HG03139 (cell line): ENCODE data around the gene GALNT14.
"Not testable (repeated sequence)": the region's sequence is repeated elsewhere in the genome, so short reads cannot be mapped to it uniquely, and the experiment has no call there.

ENCODE experiments used
- ATAC-seq: cut with Tn5 transposase; IDR thresholded peaks from one replicate; pipeline ENCODE4 v1.9.1; 2021; ENCODE audit not compliant: unreplicated experiment

GALNT14 gene

DNA sequence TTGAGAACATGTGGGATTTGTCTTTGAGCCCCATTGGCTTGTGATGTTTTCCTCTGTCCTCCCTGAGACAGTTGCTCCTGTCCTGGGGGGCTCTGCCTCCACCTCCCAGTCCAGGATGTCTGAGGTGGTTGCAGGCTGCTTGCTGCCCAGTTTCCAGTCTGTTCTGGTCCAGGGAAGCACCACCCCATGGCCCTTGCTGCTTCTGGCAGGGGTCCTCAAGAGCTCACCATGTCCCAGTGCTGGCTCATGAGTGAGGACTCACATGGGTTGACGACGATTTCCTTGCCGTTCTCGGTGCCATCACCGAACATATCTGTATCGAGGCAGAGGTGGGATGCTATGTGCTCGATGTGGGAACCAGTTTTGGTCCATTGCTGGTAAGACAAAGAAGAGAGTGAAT, 227.6 kb downstream of the GALNT14 start:
- ATAC-seq: no peak

DNA sequence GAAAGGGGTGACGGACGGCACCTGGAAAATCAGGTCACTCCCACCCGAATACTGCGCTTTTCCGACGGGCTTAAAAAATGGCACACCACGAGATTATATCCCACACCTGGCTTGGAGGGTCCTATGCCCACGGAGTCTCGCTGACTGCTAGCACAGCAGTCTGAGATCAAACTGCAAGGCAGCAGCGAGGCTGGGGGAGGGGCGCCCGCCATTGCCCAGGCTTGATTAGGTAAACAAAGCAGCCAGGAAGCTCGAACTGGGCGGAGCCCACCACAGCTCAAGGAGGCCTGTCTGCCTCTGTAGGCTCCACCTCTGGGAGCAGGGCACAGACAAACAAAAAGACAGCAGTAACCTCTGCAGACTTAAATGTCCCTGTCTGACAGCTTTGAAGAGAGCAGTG, 233.8 kb downstream of the GALNT14 start:
- ATAC-seq: not testable (repeated sequence)

DNA sequence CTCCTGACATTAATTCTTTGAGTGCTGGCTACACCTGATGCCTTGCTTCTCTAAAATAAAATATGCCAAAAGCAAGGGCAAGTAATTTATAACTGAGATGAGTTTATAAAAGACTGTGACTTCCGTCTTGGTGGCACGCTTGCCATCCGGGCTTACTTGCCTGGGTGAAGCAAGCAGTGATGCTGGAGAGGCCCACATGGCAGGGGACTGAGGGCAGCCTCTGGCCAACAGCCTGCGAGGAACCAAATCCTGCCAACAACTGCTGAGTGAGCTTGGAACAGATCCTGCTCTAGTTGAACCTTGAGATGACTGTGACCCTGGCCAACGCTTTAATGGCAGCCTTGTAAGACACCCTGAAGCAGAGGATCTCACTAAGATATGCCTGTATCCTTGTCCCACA, 234.9 kb downstream of the GALNT14 start:
- ATAC-seq: no peak

DNA sequence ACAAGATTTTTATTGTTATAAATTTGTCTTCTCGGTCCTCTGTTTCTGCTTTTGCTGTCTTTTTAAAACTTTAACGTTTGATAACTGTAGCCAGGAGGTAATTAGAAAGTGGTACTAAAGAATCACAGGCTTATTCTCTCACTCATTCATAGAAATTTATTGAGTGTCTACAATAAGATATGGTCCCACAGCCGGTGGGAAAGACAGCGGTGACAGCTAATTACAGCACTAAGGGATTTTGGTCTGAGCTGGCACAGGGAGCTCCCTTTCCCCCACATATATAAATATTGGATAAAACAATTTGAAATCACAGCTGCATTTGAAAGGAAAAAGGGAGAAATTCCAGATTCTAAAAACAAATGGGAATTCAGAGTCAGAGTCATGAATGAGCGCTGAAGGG, 237.9 kb downstream of the GALNT14 start:
- ATAC-seq: no peak

DNA sequence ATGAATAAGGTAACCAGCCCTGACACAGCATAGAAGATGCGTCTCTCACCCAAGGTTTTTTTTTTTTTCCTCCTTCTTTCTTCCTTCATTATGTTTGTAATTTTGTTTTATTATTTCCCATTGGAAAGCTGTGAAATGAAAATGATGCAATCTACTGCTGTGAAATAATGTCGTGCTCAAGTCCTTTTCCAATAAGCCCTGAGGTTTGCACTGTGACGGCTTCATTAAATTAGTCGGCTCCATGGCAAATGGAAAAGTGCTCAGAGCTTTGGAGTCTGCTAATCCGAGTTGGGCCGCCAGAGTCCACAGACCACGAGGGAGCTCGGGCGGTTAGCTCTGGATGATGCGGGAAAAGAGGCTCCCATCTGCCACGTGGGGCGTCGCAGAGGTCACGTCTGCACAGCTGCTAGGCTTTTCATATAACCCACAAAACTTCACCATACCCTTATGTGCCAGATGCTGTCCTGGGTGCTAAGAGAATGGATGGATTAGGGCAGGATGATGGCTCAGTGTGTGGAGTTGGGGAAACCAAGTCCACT, 238.7 kb downstream of the GALNT14 start:
- no peak for ATAC-seq

DNA sequence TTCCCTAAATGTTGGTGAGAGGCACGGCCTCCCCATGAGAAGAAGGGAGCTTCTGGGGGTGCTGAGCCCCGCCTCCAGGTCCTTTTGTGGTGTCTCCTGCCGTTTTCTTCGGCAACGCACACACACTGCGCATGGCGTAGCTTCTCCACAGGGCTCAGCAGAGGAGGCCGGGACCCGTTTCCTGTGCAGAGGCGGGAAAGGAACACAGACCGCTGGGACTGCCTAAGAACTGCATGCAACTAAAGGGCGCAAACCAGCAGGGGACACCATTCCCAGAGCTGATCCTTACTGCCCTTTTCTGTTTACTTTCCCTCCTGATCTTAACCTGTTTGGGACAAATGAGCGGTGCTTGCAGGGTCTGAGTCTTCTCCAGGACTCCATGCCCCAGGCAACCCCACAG, 240.7 kb downstream of the GALNT14 start:
- ATAC-seq: no peak

DNA sequence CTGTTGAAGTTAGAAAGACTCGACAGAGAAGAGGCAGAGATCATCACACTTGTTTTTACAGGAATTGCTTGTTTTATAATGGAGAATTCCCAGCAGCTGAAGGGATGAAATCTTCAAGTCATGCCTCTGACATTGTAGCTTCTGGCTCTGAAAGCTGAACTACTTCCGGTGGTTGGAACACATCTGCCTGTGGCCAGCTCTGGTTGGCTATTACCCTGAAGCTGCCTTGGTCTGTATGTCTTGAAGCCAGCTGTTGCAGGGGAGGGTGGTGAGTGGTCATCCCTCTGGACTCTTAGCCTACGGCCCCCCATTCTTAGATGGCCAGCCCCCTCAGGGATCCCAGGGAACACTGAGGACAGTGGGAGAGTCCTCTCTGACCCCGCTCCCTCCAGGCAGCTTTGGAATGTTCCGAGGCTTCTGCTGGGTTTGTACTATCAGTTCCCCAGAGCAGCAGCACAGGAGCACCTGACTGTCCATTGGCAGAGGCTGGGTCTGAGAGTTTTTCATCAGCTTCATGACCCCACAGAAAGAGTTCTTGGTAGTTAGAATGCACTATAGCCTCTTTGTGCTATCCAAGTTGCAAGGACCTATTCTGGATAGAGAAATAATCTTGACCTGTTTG, 243.6 kb downstream of the GALNT14 start:
- ATAC-seq: peak; percentile 71

DNA sequence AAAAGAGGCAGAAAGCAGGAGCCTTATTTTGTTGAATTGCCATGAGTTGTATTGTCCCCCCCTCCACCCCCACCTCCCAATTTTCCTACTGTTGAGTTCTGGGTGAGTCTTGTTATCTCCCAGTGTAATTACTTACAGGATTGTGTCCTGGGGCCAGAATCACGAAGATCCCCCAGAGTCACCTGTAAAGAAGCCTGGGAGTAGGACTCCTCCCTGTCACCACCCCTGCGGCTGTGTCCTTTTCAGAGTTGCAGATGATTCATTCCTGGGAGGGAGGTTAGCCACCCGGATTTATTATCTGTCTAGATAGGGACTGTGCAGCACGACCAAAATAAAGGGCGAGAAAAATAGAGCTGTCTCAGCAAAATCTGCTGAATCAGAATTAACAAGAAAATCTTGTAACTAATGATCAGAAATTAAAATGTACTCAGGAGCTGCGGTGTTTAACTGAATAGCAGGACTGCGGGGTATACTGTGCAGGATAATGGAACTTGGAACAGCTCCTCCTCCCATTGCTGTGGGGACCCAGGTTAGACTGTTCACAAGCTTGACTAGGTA, 249.3 kb downstream of the GALNT14 start:
- no peak for ATAC-seq

DNA sequence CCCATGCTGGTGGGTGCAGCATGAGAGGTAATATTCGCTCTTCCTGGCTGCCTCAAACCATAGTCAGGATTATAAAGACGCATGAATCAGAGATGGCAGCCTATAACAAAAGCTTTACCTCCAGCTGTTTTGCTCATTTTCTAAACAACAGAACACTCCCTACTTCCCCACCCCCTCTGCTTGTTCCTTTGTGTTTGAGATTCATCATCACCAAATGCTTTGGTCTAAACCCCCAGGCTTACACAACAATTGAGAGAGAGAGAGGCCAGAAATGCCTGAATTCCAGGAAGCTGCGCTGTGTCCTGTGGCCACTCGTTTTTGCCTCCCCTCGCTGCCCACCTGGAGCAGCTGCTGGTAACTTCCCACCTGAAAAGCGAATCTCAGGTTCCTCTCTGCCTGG, 252.2 kb downstream of the GALNT14 start:
- ATAC-seq: no peak

DNA sequence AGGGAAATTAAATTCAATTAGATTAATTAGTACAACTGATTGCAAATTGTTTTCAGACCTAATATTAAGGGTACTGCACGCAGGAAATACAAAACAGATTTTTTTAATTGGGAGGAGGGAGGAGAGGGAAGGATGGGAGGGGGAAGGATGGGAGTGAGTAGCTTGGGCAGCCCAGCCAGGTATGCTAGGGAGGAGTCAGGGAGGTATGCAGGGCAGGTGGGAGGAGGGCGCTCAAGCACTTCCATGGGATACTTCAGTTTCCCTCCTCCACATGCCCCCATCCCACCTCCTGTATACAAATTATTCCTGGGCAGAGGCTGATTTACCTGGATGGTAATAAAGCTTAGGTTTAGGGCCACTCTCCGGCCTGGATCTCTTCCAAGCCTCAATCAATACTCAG, 254.4 kb downstream of the GALNT14 start:
- no peak for ATAC-seq

DNA sequence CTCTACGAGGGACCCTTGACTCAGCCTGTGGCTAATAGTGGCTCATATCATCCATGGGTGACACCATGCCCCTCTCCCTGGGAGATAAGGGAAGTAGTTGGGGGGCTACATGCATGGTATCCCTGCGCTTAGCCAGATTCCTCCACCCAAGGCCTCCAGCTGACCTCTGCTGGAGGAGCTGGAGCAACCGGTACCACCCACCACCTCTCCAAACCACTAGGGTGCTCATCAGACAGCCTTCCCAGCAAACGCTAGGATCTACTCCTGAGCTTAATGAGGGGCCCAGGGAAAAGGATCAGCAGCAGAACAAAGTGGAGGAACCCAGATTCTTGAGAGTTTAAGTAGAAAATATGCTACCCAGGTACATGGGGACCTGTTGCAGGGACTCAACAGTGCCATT, 255.1 kb downstream of the GALNT14 start:
- ATAC-seq: no peak

DNA sequence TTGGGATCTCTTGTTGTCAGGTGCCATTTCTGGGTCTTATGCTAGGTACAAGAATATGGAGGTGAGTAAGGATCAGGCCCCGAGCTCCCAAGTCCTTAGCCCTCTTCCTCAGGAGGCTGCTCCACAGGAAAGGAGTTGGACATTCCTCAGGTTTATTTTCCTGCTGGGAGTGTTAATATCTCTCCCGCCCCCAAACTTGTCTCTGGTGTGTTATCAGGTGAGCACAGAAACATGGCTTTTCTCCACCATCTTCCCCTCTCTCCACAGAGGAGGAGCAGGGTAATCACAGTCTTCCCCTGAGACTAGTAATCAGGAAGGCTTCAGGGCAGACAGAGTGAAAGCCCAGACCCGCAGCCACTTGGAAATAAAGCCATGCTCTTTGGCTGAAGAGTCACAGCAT, 257.7 kb downstream of the GALNT14 start:
- no peak for ATAC-seq

DNA sequence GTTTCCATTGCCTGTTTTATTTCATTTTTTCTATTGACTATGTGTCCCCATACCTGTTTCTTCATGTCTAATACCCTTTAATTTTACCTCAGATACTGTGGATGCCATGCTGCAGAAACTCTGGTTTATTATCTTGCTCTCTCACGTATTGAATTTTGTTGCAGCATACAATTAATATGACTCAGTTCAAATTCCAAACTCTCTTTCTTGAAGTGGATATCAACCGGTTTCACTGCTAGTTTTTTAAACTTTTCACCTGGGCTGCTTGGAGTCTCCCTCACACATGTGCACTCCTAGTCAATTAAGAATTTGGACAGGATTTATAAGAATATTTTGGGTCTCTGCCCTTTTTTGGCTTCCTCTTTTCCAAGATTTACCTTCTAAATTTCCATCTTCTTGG, 260.4 kb downstream of the GALNT14 start:
- no peak for ATAC-seq

DNA sequence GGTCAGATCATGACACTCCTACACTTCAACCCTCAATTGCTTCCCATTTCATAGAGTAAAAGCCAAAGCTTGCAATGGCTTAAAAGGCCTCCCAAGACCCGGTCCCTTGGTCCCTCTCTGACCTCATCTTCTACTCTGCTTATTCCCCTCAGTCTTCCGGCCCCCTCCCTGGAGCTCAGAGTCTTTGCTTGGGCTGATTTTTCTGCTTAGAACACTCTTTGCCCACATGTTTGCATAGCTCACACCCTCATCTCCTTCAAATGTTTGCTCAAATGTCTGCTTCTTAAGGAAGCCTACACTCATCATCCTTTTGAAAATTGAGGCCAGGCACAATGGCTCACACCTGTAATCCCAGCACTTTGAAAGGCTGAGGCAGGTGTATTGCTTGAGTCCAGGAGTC, 265.4 kb downstream of the GALNT14 start:
- no peak for ATAC-seq

DNA sequence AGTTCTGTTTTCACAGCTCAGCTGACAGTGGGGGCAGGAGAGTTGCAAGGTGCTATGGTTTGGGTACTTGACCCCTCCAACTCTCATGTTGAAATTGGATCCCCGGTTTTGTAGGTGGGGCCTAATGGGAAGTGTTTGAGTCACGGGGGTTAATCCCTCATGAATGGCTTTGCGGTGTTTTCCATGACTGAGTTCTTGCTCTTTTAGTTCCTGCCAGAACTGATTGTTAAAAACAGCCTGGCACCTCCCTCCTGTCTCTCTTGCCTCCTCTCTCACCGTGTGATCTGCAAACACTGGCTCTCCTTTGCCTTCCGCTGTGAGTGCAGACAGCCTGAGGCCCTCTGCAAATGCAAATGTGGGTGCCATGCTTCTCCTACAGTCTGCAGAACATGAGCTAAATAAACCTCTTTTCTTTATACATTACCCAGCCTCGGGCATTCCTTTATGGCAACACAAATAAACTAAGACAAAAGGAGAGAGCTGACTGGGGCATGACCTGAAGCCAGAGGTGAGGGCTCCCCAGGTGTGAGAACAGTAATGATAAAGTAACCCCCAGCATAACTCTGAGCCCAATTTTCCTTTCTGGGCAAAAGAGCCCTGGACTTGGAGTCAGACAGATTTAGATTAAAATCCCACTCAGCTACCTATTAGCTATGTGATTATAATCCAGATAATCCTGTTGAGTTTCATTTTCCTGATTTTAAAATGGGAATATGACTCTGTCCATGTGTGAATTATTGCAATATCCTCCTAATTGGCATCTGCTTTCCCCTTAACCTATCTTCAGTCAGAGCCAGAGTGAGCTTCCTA, 266.1 kb downstream of the GALNT14 start:
- no peak for ATAC-seq

DNA sequence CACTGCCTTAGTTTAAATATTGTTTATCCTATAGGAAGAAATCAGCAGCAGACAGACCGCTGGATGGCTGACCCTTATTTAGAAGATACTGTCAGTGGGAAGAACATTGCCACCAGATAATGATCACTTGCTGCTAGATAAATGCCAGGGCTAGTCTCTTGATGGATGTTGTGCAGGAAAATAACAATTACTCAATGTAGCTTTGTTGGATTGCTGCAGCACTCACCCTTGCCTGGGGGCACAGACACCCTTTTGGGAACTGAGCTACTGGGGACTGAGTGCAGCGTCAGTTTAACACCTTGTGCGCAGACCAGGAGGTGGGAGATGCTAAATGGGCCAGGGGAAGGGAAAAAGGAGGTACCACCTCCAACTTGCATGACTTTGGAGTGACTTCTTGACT, 266.8 kb downstream of the GALNT14 start:
- no peak for ATAC-seq

DNA sequence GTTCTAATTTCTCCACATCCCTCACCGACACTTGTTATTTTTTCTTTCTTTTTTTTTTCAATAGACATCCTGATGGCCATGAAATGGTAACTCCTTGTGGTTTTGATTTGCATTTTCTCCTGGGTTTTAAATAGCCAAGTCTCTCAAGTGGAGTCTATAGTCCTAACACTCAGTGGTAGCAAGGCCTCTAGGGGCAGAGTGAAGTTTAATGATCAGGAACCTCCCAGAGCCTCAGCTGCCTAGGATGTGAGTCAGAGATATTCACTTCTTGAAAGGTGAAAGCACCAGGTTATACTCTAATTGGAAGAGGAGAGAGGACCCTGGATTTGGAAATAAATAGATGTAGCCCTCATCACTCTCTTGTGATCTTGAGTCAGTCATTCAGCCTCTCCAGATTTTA, 268.3 kb downstream of the GALNT14 start:
- no peak for ATAC-seq

DNA sequence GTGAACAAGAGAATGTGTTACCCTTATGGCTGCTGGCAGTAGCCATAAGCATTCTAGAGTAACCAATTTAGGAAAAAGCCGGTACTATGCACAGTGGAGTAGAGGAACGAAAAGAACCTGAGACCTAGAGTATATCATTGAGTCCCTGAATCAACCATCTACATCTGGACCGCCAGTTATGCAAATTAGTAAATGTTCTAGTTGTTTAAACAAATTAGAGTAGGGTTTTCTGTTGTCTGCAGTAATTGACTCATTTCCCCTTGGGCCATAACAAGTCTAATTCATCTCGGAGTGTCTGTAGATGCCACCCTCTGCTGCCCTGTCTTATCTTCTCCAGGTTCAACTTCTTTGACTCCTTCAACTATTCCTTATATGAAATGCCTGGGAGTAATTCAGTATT, 270.9 kb downstream of the GALNT14 start:
- no peak for ATAC-seq

DNA sequence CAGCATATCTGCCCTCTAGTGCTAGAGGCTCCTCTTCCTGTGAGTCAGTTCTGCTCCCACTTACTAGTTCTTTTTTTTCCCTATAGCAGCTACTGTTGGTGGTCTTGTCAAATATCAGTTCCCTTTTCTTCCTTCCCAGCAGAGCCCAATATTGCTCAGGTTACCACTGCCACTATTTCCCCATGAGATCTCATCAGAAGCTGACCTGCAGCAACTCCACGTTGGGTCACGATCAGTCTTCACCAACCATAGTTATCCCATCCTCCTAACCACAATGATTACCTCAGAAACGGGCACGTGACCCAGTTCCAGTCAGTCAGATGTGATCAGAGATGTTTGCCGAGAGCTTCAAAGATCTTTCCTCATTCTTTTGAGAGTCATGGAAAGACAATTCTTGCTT, 271.3 kb downstream of the GALNT14 start:
- ATAC-seq: no peak

DNA sequence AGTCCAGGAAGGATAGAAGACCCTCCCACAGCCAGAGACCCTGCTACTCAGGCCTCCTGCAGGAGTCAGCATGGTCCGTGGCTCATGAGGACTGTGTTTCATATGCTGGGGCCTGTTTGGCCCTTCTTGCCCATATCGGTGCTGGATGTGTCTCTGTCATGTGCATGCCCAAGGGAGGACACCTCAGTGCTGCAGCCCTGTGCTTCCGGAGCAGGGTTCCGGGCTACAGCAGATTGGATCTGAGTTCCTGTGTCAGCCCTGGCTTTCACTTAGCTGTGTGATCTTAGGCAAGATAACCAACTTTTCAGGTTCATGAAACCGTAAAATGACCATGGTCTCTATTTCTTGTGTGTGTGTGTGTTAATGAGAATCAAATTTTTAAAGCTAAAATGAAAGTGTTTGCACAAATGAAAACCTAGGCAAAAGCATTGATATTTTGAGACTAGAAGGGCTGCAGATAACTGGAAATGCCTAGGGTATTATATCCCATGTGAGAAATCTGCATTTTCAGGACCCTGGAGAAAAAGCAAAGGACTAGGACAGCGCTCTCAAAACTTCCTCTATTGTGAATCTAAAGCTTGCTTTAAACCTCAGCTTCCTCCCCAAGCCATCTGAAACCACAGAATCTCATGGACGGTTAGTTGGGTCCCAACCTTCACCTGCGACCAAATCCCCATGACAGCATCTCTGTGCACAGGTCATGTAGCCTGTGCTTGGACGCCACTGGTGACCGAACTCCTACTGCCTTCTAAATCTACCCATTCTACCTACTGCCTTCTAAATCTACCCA, 272.2 kb downstream of the GALNT14 start:
- ATAC-seq: no peak

DNA sequence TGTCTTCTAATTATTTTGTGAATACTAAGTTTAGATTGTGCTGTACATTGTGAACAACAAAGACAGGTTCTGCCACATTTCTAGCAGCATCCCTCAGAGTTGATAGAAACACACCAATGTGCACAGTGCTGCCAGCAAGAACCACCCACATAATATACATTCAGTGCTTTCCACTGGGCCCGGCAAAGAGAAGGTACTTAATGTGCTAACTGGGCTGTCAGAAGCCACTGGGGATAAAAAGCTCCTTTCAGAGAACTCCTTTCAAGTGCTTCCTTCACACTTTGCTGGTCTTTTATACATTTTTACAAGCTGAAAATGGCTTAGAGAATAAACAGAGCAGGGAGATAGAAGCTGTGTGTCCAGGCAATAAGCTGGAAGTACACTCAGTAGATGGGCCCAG, 273.0 kb downstream of the GALNT14 start:
- ATAC-seq: no peak
